Left ventricle myocardium superior (tissue), 1 donor: ENCODE measurements around the gene CDC45. TPM values are rescaled to one million over a fixed set of nuclear protein-coding genes. Genes with fewer than 3 reads are reported as not detected.
A peak's percentile ranks its signal among the peaks of the same experiment; 100 is the strongest.

Experiments
- ATAC-seq: fragments of 200-7000 bp; cut with Tn5 transposase; one replicate; pipeline ENCODE4 v1.9.1; 2020; ENCODE audit warnings: mild to moderate bottlenecking, moderate library complexity
- DNase-seq: peaks from one replicate; pipeline ENCODE4 v3.0.0-alpha.2; 2020
- intact Hi-C: fragments of 100-400 bp; cut with micrococcal nuclease; formaldehyde crosslinking; loops from one replicate; pipeline ENCODE4 v1.11.0; 2022
- total RNA-seq: library from RNA; stranded (reverse); fragmentation: NEBNext Ultra II Directional; extraction: Animal tissue kit (Norgen Biotek cat#: 25700); gene quantifications from one replicate; pipeline ENCODE4 v1.2.1, GENCODE V29; 2021
- donor health status: DM: no; HTN: yes; CAD: no; lungs with severe emphysema.

Gene CDC45
- total RNA-seq, 1 donor from 2014 or later: 0.67 TPM

DNA sequence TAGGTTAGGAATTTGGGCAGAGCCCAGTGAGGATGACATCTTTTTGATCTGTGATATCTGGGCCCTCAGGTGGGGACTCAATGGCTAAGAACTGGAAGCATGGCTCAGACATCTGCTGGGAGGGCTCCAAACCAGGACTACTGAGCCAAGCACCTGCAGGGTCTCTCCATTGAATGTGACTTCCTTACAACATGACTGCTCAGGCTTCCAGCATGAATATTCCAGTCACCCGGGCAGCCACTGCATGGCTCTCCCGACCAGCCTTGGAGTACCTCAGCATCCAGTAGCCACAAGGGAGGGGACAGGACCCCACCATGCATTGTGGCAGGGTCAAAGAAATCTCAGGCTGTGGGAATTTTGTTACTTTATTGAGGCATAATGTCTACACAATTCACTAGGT lies 8.6 kb downstream of the CDC45 start:
- no peak for ATAC-seq
- DNase-seq: no peak
- intact Hi-C loops: no loop called here

DNA sequence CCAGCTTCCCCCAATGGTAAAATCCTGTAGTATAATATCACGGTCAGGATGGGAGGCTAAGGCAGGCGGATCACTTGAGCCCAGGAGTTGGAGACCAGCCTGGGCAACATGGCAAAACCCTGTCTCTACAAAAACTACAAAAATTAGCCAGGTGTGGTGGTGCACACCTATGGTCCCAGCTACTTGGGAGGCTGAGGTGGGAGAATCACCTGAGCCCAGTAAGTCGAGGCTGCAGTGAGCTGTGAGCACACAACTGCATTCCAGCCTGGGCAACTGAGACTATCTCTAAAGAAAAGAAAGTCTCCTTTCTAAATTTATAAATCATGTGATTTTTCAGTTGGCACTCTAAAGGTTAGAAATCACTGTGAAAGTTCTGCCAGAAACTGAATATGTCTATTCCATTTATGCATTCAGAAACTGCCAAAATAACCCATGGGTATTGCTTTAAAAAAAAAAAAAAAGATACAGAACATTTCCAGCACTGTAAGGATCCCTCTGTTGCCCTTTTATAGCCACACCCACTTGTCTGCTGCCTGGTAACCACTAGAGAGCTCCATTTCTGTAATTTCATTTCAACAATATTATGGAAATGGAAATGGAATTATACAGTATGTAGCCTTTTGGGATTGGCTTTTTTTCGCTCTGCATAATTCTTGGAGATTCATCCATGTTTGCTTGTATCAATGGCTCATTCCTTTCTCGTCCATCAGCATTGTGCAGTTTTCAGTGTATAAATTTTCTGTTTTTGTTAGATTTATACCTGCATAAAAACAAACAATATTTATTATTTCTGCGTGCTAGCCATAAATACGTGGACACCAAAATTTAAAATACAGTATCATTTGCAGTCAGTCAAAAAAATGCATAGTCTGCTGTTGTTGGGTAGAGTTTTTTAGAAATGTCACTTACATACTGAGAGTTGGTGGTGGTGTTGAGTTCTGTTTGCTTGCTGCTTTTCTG lies 9.4 kb downstream of the CDC45 start:
- DNase-seq (no peak), ATAC-seq (peak; percentile 45)
- intact Hi-C loops: no loop called here

DNA sequence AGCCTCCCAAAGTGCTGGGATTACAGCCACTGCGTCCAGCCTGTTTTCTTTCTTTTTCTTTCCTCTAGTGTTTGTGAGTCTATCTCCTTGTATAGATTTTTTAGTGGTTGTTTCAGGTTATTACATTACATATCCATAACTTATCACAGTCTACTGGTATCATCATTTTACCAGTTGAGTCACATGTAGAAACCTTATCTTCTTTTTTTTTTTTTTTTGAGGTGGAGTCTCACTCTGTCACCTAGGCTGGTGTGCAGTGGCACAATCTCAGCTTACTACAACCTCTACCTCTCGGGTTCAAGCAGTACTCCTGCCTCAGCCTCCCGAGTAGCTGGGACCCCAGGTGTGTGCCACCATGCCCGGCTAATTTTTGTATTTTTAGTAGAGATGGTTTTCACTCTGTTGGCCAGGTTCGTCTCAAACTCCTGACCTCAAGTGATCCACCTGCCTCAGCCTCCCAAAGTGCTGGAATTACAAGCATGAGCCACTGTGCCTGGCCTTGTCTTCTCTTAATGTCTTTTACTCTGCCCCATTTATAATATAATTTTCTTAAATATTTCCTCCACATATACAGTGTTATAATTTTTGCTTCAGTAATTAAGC lies 11.0 kb downstream of the CDC45 start:
- ATAC-seq (no peak), DNase-seq (no peak)
- intact Hi-C loops: loop anchor here (10.0 kb wide), 1 partner anchor 144 kb away; no protein-coding TSS in a partner anchor

DNA sequence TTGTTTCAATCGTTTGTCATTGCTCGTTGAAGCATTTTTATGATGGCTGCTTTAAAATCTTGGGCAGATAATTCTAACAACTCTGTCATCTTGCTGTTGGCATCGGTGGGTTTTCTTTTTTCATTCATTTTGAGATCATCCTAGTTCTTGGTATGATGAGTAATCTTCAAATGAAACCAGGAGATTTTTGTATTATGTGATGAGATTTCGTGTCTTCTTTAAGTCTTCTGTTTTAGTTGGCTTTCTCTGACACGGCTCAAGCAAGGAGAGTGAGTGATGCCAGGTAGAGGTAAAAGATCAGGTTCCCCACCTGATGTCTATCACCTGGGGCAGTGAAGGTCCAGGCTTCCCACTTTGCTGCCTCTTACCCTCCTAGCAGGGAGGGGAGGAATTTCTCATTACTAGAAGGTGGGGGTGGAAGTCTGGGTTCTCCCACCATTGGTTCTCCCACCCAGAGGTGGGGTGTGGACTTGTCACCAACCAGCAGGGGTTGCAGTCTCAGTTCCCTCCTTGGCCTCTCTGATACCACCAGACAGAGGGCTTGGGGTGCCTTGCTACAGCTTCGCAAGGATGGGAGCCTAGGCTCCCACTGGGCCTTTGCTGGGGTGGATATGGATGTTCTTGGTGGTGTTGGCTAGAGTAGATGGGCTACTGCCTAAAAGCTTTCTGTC lies 12.9 kb downstream of the CDC45 start:
- intact Hi-C loops: loop anchor here (10.0 kb wide), 1 partner anchor 142 kb away; no protein-coding TSS in a partner anchor
- DNase-seq (no peak), ATAC-seq (no peak)

DNA sequence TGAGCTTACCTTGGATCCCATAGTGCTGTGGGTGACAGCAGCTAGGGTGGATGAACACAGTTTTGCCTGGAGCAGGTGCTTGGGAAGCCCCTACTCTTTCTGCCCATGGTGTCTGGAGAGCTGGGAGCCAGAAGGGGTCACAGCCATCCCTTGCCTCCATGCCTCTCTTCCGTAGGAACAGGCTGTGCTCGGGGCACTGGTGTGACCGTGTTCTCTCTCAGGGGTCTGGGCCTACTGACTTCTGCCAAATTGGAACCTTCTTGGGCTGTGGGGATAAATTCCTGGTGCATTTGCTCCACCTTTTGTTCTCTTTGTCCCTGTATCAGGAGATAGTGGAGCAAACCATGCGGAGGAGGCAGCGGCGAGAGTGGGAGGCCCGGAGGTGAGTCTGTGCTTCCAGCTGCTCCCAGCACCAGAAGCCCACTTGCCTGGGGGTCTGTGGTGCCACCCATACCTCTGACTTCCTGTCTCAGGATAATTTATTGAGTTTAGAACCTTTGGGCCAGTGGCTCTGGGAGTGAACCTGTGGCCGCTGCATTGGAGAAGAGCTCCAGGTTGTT lies 14.4 kb downstream of the CDC45 start:
- no peak for ATAC-seq
- intact Hi-C loops: loop anchor here (10.0 kb wide), 1 partner anchor 141 kb away; no protein-coding TSS in a partner anchor
- DNase-seq: no peak

DNA sequence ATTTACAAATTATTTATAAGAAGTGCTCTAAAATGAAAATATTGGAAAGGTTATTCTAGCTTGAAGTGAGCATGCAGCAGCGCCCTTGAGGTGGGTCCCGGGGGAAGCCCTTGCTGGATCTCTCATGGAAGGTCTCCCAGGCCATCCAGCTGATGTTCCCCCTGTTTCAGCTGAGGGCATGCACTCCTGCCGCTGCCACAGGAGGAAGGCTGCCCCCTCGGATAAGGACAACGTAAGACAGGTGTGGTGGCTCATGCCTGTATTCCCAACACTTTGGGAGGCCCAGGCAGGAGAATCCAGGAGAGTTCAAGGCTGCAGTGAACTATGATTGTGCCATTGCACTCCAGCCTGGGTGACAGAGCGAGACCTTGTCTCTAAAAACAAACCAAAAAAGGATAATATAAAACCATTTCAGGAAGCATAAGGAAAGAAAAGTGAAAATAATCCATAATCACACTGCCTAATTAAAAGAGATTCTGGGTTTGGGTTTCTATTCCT lies 15.0 kb downstream of the CDC45 start:
- ATAC-seq: no peak
- intact Hi-C loops: loop anchor here (10.0 kb wide), 1 partner anchor 140 kb away; no protein-coding TSS in a partner anchor

DNA sequence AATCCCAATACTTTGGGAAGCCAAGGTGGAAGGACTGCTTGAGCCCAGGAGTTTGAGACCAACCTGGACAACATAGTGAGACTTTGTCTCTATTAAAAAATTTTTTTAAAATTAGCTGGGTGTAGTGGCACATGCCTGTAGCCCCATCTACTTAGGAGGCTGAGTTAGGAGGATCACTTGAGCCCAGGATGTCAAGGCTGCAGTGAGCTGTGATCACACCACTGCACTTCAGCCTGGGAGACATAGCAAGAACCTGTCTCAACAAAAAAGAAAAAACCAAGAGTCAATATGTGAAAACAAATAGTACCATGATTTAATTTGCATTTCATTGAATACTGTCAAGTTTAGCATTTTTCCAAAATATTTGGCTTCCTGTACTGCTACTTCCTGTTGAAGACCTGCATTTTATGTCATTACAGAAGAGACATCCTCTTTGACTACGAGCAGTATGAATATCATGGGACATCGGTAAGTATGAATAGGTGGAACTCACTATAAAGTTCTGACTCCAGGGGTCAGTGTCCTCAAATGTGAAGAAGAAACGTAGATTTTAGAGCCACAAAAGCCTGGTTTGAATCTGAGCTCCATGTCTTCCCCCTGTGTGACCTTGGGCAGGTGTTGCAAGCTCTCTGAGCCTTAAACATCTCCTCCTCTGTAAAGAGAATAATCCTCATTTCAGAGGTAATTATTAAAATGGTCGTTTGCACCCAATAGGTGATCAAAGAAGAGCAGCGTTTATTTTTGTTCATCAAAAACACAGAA lies 16.0 kb downstream of the CDC45 start:
- DNase-seq (no peak), ATAC-seq (no peak)
- intact Hi-C loops: loop anchor here (10.0 kb wide), 1 partner anchor 139 kb away; no protein-coding TSS in a partner anchor

More for the DNA sequence above, 15.0 kb downstream of the CDC45 start:
- DNase-seq: no peak

DNA sequence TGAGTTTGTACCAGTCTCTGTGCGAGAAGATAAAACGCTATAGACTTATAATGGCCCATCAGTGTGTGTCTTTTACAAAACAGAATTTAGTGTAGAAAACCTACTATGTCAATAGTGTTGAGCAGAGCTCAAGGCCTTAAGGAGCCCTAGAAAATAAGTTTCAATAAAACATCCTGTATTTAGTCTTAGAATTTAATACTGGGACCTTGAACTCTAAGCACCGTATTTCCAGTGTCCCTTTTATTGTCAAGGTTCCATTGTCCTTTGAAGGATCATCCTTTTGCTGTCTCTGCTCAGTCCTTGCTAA lies 16.6 kb downstream of the CDC45 start:
- DNase-seq (no peak), ATAC-seq (no peak)
- intact Hi-C loops: loop anchor here (10.0 kb wide), 1 partner anchor 139 kb away; no protein-coding TSS in a partner anchor

DNA sequence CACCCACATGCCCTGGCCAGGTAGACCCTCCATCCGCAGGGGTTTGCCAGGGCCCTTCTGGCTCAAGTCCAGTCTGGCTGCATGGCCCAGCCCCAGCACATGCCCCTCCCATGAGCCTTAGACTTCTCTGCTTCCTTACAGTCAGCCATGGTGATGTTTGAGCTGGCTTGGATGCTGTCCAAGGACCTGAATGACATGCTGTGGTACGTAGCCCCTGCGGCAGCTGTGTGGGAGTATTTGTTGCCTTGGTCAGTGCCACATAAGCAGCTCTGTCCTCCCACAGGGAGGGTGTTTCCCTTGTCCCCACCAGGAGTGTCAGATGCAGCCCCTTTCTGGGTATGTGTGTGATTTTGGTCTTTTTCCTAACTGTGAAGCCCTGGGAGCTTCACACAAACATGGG lies 17.5 kb downstream of the CDC45 start:
- DNase-seq (no peak), ATAC-seq (no peak)
- intact Hi-C loops: loop anchor here (10.0 kb wide), 1 partner anchor 138 kb away; no protein-coding TSS in a partner anchor

DNA sequence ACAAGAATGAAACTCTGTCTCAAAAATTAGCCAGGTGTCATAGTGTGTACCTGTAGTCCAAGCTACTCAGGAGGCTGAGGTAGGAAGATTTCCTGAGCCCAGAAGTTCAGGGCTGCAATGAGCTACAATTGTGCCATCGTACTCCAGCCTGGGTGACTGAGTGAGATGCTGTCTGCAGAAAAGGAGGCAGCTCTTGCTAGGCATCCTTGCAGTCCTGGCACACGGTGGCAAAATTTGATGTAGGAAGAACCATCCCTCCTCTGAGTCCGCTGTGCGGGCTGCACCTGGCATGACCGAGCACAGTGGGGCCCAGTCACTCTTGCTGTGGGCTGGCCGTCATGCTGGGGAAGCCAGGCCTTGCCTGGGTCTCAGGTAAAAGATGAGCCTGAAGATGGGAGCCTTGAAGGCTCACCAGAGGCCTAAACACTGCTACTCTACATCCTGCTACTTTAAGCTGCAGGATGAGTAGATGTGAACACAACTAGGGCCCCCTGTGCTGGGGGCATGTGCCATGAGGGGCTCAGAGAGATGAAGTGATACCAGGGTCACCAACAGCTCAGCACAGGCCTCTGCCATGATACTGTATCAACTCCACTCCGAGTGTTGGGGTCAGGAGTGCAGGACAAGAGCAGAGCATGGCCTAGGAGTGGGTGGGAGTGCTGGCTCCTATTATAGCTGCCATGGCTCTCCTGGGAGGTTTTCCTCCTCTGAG lies 18.6 kb downstream of the CDC45 start:
- DNase-seq: no peak
- ATAC-seq: no peak
- intact Hi-C loops: loop anchor here (10.0 kb wide), 1 partner anchor 136 kb away; no protein-coding TSS in a partner anchor

DNA sequence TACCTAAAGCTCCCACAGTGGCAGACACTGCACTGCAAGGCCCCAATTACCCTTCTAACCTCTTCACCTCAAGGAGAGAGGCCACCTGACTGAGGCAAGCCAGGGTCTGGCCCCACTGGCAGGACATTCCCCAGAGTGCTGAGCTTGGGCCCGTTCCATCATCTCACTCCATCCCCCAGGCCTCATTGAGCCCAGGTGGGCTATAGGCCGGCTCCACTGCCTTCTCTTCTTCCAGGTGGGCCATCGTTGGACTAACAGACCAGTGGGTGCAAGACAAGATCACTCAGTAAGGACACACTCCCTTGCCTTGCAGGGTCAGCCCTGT lies 19.1 kb downstream of the CDC45 start:
- intact Hi-C loops: loop anchor here (10.0 kb wide), 1 partner anchor 136 kb away; no protein-coding TSS in a partner anchor
- DNase-seq: no peak
- no peak for ATAC-seq

DNA sequence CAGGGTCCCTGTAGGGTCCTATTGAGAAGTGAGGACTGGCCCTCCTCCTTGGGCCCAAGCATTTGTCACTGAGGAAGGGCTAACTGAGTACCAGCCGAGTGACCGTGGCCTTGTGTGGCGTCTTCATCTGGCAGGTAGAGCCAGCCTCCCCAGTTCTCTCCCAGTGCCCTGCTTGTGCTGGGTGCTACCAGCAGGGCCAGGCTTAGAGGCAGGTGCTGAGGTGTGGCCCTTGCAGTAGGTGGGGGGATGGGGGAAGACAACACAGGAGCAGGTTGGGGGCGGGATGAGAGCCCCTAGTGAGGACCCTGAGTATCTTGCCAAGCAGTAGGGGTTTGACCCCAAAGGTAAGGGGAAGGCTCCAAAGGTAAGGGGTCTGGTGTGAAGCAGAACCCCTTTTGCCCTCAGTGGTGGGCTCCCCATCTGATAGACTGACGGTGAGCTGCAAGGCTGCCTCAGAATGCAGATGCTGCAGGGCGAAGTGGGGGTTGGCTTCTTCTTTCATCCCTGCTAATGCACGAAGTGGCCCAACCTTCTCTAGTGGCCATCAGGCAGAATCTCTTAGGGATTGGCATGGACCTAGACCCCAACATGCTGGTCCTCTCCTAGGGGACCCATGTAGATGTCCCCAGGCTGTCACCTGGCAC lies 19.6 kb downstream of the CDC45 start:
- ATAC-seq (no peak), DNase-seq (no peak)
- intact Hi-C loops: loop anchor here (10.0 kb wide), 1 partner anchor 135 kb away; no protein-coding TSS in a partner anchor

DNA sequence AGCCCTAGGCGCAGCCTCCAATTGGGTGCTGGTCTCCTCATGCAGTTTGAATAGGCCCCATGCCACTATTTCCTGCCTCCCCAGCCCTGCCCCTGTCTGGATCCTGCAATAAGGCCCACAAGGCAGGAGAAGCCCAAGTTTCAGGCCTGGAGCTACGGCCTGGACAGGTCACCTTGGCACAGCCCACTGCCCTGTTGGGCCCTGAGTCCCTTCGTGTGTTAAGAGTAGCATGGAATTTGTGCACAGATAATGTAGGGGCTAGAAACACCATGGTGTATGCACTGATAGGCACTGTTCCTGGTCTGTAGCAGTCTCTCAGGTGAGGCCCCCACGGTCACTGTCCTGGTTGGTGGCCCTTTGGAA lies 20.1 kb downstream of the CDC45 start:
- DNase-seq (no peak), ATAC-seq (no peak)
- intact Hi-C loops: loop anchor here (10.0 kb wide), 1 partner anchor 135 kb away; no protein-coding TSS in a partner anchor

DNA sequence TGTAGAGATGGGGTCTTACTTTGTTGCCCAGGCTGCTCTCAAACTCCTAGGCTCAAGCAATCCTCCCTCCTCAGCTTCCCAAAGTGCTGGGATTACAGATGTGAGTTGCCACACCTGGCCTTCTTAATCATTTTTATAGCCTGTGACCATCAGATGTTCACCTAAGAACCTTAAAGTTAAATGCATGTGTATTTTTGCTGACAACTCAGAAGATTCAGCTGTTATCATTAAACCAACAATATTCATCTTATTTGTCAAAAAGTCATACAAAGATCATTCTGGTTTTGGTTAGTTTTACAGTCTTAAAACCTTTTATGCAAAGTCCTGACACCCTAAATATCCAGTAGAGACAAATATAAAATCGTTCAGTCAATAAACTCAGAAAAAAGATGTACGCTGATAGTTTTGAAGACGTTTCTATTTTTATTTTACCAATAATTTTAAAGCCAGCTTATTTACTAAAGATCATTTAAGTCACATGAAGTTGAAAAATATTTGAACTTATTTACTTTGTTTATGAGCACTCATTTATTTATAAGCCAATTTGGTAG lies 22.3 kb downstream of the CDC45 start:
- DNase-seq: no peak
- intact Hi-C loops: no loop called here
- no peak for ATAC-seq

DNA sequence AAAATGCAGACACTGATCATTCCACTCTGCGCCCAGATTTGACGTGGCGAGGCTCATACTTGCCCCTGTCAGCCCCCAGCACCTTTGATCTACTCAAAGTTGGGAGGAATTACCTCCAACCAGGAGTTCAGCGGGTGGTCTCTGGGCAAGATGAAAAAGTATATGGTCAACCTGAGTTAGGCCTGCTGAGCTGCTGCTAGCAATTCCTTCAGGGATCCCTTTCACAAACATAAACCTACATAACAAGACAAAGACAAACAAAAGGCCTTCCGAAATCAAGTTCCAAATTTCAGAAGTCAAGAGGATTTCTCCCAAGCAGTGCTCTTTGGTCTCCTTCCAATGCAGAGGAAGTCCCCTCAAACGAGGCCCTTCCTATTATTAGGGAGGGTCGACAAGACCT lies 23.6 kb downstream of the CDC45 start:
- DNase-seq (no peak), ATAC-seq (no peak)
- intact Hi-C loops: no loop called here

DNA sequence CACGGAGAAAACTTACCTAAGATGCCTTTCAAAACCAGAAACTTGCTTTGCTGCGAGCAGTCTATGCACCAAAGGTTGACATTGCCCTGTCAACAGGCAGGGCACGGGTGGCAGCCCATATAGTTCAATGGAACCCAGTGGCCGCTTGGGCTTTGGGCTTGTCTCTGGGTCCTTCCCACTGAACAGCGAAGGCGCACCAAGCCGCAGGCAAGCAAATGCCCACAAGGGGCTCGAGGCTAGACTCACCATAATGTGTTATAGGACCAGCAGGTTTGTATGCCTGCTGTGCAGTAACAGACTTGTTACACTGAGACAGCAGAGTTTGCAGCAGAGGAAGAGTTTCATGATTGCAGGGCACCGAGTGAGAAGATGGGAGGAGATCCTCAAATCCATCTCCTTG lies 24.1 kb downstream of the CDC45 start:
- intact Hi-C loops: no loop called here
- no peak for DNase-seq
- ATAC-seq: no peak
